GM23338 (cell line): ENCODE data around the gene RNGTT. TPM values are rescaled to one million over a fixed set of nuclear protein-coding genes. Genes with fewer than 3 reads are reported as not detected.

Source experiments
- ATAC-seq: fragments of 200-7000 bp; cut with Tn5 transposase; 3 replicates; pipeline ENCODE4 v1.9.1; 2020
- DNase-seq: peaks from one replicate; pipeline ENCODE4 v3.0.0-alpha.2; 2015; ENCODE audit warnings: low spot score
- H2AFZ ChIP-seq: fragments of 200-600 bp; sonication (generic); 2 replicates; pipeline ENCODE4 v1.8.0; 2016; ENCODE audit warnings: antibody characterized with exemption, mild to moderate bottlenecking, moderate library complexity
- H3F3A ChIP-seq: fragments of 200-600 bp; sonication (generic); replicated peaks from 2 replicates; pipeline ENCODE4 v1.8.0; 2017; ENCODE audit warnings: antibody characterized with exemption, mixed run types, low read depth
- H3K27ac ChIP-seq: fragments of 200-600 bp; sonication (generic); 2 replicates; pipeline ENCODE4 v1.6.1; 2016; ENCODE audit warnings: low read depth
- H3K27me3 ChIP-seq: fragments of 200-600 bp; sonication (generic); 2 replicates; pipeline ENCODE4 v1.8.0; 2016; ENCODE audit warnings: mild to moderate bottlenecking, mixed run types, moderate library complexity; ENCODE audit not compliant: insufficient read depth
- H3K36me3 ChIP-seq: fragments of 200-600 bp; sonication (generic); 2 replicates; pipeline ENCODE4 v1.8.0; 2016; ENCODE audit warnings: mild to moderate bottlenecking; ENCODE audit not compliant: insufficient read depth
- H3K4me1 ChIP-seq: fragments of 200-600 bp; sonication (generic); 2 replicates; pipeline ENCODE4 v1.8.0; 2016; ENCODE audit warnings: mild to moderate bottlenecking, moderate library complexity; ENCODE audit not compliant: insufficient read depth
- H3K4me2 ChIP-seq: fragments of 200-600 bp; sonication (generic); 2 replicates; pipeline ENCODE4 v1.7.1; 2017; ENCODE audit warnings: mixed run types
- H3K4me3 ChIP-seq: fragments of 200-600 bp; sonication (generic); 2 replicates; pipeline ENCODE4 v1.6.1; 2016; ENCODE audit warnings: mixed run types
- H3K79me2 ChIP-seq: fragments of 200-600 bp; sonication (generic); replicated peaks from 2 replicates; pipeline ENCODE4 v1.8.0; 2017; ENCODE audit warnings: mild to moderate bottlenecking; ENCODE audit not compliant: insufficient read depth
- H3K9me2 ChIP-seq: fragments of 200-600 bp; sonication (generic); 2 replicates; pipeline ENCODE4 v1.8.0; 2017; ENCODE audit not compliant: insufficient read depth
- H4K20me1 ChIP-seq: fragments of 200-600 bp; sonication (generic); replicated peaks from 2 replicates; pipeline ENCODE4 v1.8.0; 2017; ENCODE audit warnings: mild to moderate bottlenecking; ENCODE audit not compliant: insufficient read depth
- H3K27ac Mint-ChIP-seq: 2 replicates; pipeline ENCODE4 v1.8.0; 2020; ENCODE audit warnings: inconsistent platforms, mild to moderate bottlenecking, moderate library complexity, mixed read lengths
- H3K27me3 Mint-ChIP-seq: 3 replicates; pipeline ENCODE4 v1.8.0; 2022; ENCODE audit warnings: low read depth, mild to moderate bottlenecking, moderate library complexity, mixed read lengths, inconsistent platforms; ENCODE audit not compliant: insufficient read depth, poor library complexity
- H3K36me3 Mint-ChIP-seq: 3 replicates; pipeline ENCODE4 v1.8.0; 2021; ENCODE audit warnings: low read depth, mild to moderate bottlenecking, inconsistent platforms, moderate library complexity, mixed read lengths
- H3K4me1 Mint-ChIP-seq: 3 replicates; pipeline ENCODE4 v1.8.0; 2020; ENCODE audit warnings: mild to moderate bottlenecking, inconsistent platforms, mixed read lengths
- H3K4me3 Mint-ChIP-seq: 3 replicates; pipeline ENCODE4 v1.8.0; 2021; ENCODE audit warnings: moderate library complexity, mild to moderate bottlenecking, inconsistent platforms, mixed read lengths
- H3K9me3 Mint-ChIP-seq: 3 replicates; pipeline ENCODE4 v1.8.0; 2020; ENCODE audit warnings: moderate library complexity, mild to moderate bottlenecking, inconsistent platforms, mixed read lengths
- CREB1 ChIP-seq: fragments of 250-450 bp; sonication (Bioruptor Pico); IDR thresholded peaks from 2 replicates; pipeline ENCODE4 v1.5.0; 2020; ENCODE audit warnings: low read depth, mild to moderate bottlenecking, moderate library complexity
- CTCF ChIP-seq, 2 experiments: fragments of 200-600 bp in 1 of 2; sonication (generic) in 1 of 2; conservative IDR thresholded peaks; 2 replicates each; pipeline versions ENCODE4 v1.5.1 to v1.6.1; 2016 to 2017; ENCODE audit warnings: antibody characterized with exemption in 2 of 2, low read depth in 2 of 2, mild to moderate bottlenecking in 2 of 2, moderate library complexity in 1 of 2
- ETS1 ChIP-seq: IDR thresholded peaks from 2 replicates; pipeline ENCODE4 v1.6.1; 2016; ENCODE audit warnings: antibody characterized with exemption
- EZH2 ChIP-seq: fragments of 200-600 bp; sonication (generic); IDR thresholded peaks from one replicate; pipeline ENCODE4 v1.8.0; 2017; ENCODE audit warnings: antibody characterized with exemption, mild to moderate bottlenecking, low read depth; ENCODE audit not compliant: unreplicated experiment
- EZH2phosphoT487 ChIP-seq: fragments of 200-600 bp; sonication (generic); IDR thresholded peaks from one replicate; pipeline ENCODE4 v1.8.1; 2018; ENCODE audit warnings: antibody characterized with exemption; ENCODE audit not compliant: unreplicated experiment
- JUNB ChIP-seq: IDR thresholded peaks from one replicate; pipeline ENCODE4 v1.6.1; 2016; ENCODE audit warnings: antibody characterized with exemption; ENCODE audit not compliant: unreplicated experiment
- NANOG ChIP-seq: IDR thresholded peaks from 2 replicates; pipeline ENCODE4 v1.6.1; 2016; ENCODE audit warnings: antibody characterized with exemption, borderline replicate concordance
- REST ChIP-seq: IDR thresholded peaks from one replicate; pipeline ENCODE4 v1.6.1; 2018; ENCODE audit warnings: antibody characterized with exemption; ENCODE audit not compliant: unreplicated experiment
- ZNF331 ChIP-seq: fragments of 250-450 bp; sonication (Bioruptor Pico); IDR thresholded peaks from 2 replicates; pipeline ENCODE4 v1.5.0; 2020; ENCODE audit warnings: low read depth, mild to moderate bottlenecking, moderate library complexity
- polyA plus RNA-seq: library from polyadenylated mRNA; unstranded; fragments of >200 nt; fragmentation: Nextera tagmentation; extraction: Ambion mirVana; gene quantifications from 2 replicates; pipeline ENCODE4 v1.2.1, GENCODE V29; 2016
- total RNA-seq: library from RNA; depleted of rRNA; stranded (reverse); fragments of >200 nt; shearing (Covaris generic); gene quantifications from 2 replicates; pipeline ENCODE4 v1.2.3, GENCODE V29; 2014

RNGTT gene
- total and polyA plus RNA-seq, 2 experiments from 2014 or later, result 11.2 to 29.2 TPM

GRCh38 chr6:88982720-88983119 lies 19.3 kb upstream of the RNGTT start:
- no peaks in the 10 kb centered on the region for H3F3A ChIP-seq
- H2AFZ ChIP-seq, result no peak overlapping the region
- H3K4me2 ChIP-seq, result no peak overlapping the region
- peaks cover 3% of the 10 kb centered on the region for H3K27me3 Mint-ChIP-seq
- H3K27ac Mint-ChIP-seq, result no peak overlapping the region
- H3K9me3 Mint-ChIP-seq, result no peaks in the 10 kb centered on the region
- no peaks in the 10 kb centered on the region for H3K4me1 Mint-ChIP-seq
- ATAC-seq (peak; percentile 89), DNase-seq (peak; percentile 78)
- no peaks in the 10 kb centered on the region for H3K9me2 ChIP-seq
- H3K27ac ChIP-seq, result no peak overlapping the region
- H3K79me2 ChIP-seq, result no peaks in the 10 kb centered on the region
- no peaks in the 10 kb centered on the region for H3K4me1 ChIP-seq
- no peaks in the 10 kb centered on the region for H3K36me3 Mint-ChIP-seq
- peaks cover 9% of the 10 kb centered on the region; the same call in 1 of the 2 replicates for H4K20me1 ChIP-seq
- no peak overlapping the region for H3K4me3 ChIP-seq
- no peak for TF ChIP-seq REST
- TF ChIP-seq EZH2, result no peak
- TF ChIP-seq NANOG, result no peak
- peak; percentile 80 to 93 for TF ChIP-seq CTCF (conservative IDR thresholded peaks at IDR 0.05; ENCODE audit: low read depth in 2 of 2)
- TF ChIP-seq CREB1 (CRISPR knock-in tag), result no peak
- no peak for TF ChIP-seq ZNF331 (CRISPR knock-in tag)
- no peak for TF ChIP-seq EZH2phosphoT487
- TF ChIP-seq JUNB, result no peak
- no peaks in the 10 kb centered on the region for H3K36me3 ChIP-seq
- no peak overlapping the region for H3K4me3 Mint-ChIP-seq
- peaks cover 29% of the 10 kb centered on the region for H3K27me3 ChIP-seq

- Histone ChIP-seq H3K4me3 (no peak overlapping the region), H3K27ac (no peak overlapping the region), H3K4me1 (peaks cover 13% of the 10 kb centered on the region; the same call in 1 of the 2 replicates), H3K4me2 (no peak overlapping the region), H3K9me2 (no peaks in the 10 kb centered on the region), H3K36me3 (no peaks in the 10 kb centered on the region), H3K79me2 (no peaks in the 10 kb centered on the region), H2AFZ (no peak overlapping the region), H4K20me1 (peaks cover 17% of the 10 kb centered on the region), H3K27me3 (peaks cover 94% of the 10 kb centered on the region), H3F3A (no peaks in the 10 kb centered on the region)
- Mint-ChIP-seq H3K9me3 (no peaks in the 10 kb centered on the region), H3K4me3 (no peak overlapping the region), H3K27me3 (peaks cover 72% of the 10 kb centered on the region), H3K4me1 (peaks cover 23% of the 10 kb centered on the region), H3K27ac (no peak overlapping the region), H3K36me3 (no peaks in the 10 kb centered on the region)
- ATAC-seq (no peak; the same call in 2 of the 3 replicates), DNase-seq (peak; percentile 38)
- TF ChIP-seq JUNB (no peak), CTCF (conservative IDR thresholded peaks at IDR 0.05; ENCODE audit: low read depth in 2 of 2) (peak in 1 of 2 experiments; percentile 38; a peak in 2 of 4 replicates), ETS1 (no peak)
Measured at GRCh38 chr6:88975369-88975768, 12.0 kb upstream of the RNGTT start.
